NCI-H226 (cell line): ENCODE data around the gene MTHFD2L.
"Not testable (repeated sequence)": the region's sequence is repeated elsewhere in the genome, so short reads cannot be mapped to it uniquely, and the experiment has no call there.

Experiments
- DNase-seq: peaks from one replicate; pipeline ENCODE4 v3.0.0-alpha.2; 2015

Gene MTHFD2L

DNA sequence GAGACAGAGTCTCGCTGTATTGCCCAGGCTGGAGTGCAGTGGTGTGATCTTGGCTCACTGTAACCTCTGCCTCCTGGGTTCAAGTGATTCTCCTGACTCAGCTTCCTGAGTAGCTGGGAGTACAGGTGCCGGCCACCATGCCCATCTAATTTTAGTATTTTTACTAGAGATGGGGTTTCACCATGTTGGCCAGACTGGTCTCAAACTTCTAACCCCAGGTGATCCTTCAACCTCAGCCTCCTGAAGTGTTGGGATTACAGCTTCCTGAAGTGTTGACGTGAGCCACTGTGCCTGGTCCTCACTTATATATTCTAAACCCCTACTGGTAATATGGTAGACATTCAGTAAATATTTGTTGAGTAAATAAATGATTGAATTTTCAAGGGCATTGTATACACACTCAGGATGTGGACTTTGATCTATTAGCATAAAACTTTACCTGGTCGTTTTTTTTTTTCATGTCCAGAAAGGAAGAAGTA, 33.0 kb downstream of the MTHFD2L start:
- no peak for DNase-seq

DNA sequence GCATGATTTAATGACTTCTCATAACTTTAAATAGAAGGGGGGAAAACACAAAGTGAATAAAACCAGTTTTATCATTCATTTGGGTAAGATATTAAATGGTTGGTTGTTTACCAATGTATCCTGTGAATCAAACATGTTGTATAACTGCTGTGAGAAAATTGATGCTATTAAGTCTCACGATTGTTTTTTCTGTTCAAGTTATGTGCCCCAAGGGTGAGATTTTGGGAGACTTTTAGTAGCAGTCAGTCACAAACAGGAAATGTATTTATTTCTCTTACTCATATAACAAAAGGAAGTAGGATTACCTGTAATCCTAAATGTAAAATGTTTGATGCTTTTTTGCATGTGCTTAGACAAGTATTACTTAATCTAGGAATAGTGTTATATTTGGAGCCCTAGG, 39.2 kb downstream of the MTHFD2L start:
- no peak for DNase-seq

DNA sequence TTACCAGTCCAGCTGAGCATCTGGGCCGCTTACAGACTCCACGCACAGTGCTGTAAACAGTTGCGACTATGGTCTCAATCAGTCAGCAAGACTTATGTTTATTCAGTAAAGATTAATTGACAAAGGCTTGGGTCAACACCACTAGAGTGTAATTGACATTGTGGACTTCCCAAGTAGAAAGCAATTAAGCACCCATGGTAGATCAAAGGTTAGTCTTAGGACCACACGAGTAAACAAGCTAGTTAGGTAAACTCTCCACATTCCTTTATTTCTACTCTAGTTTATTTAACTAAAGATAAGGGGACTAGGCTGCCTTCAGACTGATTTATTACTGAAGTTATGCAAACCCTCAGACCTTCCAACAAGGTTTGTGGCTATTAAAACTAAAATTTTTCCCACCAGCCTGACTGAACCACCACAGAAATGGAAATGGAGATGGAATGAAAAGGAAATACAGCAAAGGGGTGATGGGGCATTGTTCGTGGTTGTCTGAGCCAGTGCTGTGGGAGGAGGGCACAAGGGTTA, 44.2 kb downstream of the MTHFD2L start:
- DNase-seq: peak; percentile 62

DNA sequence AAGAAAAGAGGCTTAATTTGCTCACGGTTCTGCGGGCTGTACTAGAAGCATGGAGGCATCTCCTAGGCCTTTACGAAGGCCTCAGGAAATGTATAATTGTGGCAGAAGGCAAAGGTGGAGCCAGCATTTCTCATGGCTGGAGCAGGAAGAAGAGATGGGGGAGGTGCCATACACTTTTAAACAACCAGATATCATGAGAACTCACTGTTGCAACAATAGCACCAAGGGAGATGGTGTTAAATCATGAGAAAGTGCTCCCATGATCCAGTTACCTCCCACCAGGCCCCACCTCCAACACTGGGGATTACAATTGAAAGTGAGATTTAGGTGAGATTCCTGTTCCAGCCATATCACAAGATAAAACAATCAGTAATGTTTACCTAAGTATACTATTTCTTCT, 45.5 kb downstream of the MTHFD2L start:
- peak; percentile 60 for DNase-seq

DNA sequence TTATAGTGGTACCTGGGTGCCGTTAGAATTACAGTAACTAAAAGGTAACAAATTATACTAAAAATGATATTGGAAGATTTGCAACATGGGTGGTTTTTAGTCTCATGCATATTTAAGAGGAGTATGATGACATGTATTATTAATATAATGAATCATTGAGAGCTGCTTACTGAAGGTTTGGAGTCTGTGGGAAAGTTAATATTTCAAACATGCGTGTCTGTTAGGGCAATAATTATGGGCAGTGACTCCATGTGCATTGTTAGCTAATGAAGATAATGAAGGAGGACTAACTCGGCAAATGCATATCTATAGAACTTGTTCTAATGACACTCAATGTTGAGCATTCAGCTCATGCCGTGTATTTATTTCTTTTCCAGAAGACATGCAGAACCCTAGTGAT, 47.1 kb downstream of the MTHFD2L start:
- no peak for DNase-seq

DNA sequence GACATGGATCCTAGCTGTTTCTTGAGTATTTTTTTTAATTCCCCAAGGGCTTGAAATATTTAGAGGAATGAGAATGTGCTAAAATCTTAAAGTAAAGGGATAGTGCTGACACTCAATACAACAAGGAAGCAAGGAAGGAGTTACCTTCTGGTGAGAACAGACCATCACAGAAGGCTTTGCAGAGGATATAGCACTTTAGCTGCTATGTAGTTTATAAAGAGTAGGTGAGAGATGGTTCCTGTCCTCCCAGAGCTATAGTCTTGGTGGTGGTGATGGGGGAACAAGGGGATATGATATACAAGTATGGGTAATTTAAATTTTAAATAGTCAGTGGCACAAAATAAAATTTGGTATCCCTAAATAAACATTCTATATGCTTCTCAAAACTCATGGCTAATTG, 47.6 kb downstream of the MTHFD2L start:
- DNase-seq: no peak

DNA sequence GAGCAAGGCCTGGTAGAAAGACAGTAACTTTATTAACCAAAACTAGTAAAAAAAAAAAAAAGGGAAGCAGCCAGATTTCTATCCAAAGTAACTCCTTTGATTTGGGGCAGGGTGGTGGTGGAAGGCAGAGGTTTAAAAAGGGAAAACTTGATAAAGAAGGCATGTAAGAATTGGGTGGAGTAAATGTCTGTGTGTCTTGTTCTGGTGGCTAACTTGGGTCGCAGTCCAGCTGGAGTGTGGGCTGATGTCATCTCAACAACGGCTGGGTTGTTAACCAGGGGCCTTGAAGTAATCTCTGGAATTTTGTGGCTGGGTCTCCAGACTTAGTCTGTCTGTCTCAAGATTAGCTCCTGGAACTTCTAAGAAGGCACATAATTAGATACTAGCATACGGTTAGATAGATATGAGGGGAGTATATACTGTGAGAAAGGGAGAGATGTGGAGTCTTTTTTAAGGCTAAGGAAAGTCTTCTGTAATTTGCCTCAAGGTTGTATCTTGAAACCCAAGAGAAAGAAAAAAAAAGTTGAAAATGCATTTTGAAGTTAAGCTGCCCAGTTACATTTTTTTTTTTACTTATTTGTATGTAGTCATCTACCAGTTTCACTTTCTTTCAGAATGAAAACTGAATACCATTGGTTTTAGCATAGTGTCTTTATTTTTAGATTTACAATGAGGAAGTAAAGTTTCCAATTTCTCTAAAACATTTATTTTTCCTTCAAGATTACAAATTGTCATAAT, 48.3 kb downstream of the MTHFD2L start:
- DNase-seq: peak; percentile 56

DNA sequence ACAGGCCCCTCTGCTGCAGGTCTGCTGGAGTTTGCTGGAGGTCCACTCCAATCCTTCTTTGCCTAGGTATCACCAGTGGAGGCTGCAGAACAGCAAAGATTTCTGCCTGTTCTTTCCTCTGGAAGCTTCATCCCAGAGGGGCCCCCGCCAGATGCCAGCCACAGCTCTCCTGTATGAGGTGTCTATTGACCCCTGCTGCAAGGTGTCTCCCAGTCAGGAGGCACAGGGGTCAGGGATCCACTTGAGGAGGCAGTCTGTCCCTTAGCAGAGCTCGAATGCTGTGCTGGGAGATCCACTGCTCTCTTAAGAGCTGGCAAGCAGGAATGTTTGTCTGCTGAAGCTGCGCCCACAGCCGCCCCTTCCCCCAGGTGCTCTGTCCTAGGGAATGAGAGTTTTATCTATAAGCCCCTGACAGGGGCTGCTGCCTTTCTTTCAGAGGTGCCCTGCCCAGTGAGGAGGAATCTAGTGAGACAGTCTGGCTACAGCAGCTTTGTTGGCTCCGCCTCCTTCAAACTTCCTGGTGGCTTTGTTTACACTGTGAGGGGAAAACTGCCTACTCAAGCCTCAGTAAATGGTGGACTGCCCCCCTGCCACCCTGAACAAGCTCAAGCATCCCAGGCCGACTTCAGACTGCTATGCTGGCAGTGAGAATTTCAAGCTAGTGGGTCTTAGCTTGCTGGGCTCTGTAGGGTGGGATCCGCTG, 56.7 kb downstream of the MTHFD2L start:
- not testable (repeated sequence) for DNase-seq

DNA sequence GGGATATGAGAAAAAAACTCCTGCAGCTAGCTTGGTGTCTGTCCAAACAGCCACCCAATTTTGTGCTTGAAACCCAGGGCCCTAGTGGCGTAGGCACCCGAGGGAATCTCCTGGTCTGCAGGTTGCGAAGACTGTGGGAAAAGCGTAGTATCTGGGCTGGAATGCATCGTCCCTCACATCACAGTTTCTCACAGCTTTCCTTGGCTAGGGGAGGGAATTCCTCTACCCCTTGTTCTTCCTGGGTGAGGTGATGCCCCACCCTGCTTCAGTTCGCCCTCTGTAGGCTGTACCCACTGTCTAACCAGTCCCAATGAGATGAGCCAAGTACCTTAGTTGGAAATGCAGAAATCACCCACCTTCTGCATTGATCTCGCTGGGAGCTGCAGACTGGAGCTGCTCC, 57.3 kb downstream of the MTHFD2L start:
- DNase-seq: not testable (repeated sequence)

DNA sequence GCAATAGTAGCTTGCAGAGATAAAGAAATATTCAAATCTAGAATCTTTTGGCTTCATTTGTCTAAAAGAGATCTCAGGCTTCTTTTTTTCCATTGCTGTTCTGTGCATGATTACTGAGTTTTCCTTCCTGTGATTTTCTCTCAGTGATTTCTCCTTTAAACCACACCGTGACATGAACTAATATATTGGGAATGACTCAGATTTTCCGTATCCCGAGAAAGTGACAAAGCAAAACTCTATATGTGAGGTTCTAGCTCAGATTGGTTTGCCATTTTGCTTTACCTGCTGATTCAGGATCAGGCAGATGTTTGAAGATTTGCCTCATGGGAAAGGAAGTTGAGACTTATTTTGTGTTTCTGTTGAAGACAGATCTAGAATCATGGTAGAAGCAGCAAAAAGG, 59.4 kb downstream of the MTHFD2L start:
- no peak for DNase-seq

DNA sequence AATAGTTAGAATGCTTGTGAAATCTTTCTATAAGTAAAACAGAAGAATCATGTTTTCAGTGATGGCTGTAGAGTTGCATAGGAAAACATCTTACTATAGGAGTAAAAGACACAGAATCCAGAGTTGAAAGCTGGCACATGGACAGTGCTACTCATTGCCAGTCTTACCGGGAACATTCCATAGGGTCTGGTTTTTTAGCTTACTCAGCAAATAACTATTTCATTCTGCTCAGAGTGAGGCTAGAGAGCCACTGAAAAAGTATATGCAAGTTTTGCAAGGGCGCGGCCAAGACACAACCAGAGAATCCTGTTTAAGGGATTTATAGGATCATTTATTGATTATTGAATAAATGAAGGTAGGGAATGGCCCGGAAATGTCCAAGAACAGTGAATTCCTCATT, 60.3 kb downstream of the MTHFD2L start:
- no peak for DNase-seq

DNA sequence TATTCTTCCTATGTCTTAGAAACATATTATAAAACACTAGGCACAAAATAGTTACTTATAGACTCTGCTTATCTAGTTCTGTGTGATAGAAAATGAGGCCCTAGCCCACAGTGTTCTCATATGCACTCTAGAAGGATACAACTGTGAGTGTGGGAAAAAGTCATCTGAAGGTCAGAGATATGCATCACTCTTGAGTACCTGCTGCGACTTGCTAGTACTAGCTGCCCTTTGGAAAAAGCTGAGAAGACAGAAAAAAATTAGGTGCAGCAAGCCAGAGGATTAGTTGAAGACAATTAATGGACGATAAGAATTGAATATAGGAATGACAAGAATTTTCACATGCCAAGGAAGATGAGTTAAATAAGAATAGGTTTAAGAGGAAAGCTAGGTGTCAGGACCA, 61.3 kb downstream of the MTHFD2L start:
- DNase-seq: no peak

DNA sequence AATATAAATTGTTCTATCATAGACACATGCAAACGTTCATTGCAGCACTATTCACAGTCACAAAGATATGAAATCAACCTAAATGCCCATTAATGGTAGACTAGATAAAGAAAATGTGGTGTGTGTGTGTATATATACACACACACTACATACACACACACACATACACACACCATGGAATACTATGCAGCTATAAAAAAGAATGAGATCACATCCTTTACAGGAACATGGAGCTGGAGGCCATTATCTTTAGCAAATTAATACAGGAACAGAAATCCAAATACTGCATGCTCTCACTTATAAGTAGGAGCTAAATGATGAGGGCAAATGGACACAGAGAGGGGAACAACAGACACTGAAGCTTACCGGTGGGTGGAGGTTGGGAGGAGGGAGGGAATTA, 65.2 kb downstream of the MTHFD2L start:
- no peak for DNase-seq

DNA sequence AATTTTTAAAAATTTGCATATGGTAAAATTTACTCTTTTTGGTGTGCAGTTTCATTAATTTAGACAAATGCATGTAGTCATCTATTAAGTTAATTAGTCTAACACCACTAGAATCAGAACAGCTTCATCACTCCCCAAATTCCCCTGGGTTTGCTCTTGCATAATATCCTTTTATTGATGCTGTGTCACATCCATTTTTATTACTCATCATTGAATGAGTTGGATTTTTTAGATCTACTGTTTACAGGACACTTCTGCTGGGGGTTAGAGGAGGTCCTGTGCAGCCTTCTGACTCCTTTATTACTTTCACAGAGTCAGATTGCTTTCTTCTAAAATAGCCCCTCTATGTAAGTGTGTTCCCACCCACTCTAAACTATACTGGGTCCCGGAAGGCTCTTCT, 65.9 kb downstream of the MTHFD2L start:
- peak; percentile 49 for DNase-seq

DNA sequence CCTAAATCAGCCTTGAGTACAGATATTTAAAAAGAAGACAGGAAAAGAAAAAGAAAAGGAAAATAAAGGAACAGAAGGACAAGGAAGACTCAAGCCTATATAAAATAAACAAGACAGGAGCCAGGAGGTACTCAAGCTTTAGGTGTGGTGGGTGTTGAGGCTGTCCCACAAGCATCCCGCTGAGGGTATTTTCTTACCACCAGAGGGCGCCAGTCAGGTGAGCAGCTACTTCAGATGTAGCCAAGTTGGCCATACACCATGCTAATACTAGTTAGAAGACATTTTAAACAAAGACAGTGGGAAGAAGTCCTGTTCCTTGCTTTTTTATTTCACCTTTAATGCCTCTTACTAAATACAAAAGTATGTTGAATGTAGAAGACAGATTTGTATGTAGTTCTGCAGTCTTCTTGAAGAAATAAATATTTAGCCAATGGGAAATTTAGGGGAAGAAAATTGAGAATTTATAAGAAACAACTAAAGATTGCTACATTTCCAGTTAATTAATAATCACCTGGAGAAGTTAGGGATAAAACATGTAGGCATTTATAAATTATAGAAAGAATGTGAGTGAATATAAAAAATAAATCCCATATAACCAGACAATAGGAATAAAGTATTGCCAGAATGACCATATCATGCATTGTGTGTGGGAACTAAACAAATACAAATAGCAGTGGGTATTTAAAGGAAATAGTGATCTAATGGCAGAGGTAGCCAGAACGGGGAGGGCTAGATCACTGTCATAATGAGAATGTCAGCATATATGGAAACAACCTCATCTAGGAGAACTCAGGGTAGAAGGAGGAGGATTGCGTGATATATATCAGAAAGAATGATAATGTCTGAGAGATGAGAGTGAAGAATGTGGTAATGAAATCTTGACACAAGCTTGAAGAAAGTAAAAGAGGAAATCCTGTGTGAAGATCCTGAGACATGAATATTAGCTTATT, 71.0 kb downstream of the MTHFD2L start:
- DNase-seq: peak; percentile 78

DNA sequence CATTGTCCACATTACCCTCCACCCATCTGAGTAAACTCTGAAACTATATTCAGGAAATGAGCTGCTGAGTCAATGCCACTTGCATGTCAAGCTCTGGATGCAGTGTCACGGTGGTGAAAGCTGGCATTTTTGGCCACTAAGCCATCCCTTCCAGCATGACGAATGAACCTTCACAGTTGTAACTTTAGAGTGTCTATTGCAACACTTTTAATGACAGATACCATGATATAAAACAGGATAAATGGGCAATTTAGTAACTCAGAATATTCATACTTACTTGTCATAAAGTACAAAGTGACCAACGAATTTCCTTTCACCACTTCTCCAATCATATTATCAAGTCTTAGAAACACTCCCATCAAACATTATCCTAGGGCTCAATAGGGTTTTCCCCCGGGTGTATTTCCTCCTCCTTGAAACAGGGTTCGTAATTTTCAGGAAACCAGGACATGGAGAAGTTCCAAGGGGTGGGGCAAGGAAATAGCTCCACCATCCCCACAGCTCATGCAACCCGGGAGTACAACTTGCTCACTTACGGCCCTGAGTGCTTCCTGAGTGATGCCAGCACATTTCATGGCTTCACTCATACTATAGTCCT, 73.1 kb downstream of the MTHFD2L start:
- peak; percentile 81 for DNase-seq

DNA sequence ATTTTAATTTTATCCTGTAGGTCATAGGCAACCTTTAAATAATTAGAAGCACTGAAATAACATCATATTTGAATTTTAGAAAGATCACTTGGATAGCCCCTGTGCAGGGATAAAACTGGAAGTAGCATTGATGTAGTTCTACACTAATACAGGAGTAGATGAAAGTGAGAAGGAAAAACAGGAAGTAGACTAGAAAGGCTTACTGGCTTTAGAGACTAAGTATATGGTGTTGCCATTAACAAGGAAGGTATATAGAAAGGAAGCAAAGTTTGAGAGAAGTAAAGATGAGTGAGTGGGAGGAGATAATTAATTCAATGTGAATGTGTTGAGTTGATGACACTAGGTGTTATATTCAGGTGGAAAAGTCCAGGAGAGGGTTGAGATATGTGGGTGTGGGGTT, 77.2 kb downstream of the MTHFD2L start:
- no peak for DNase-seq

DNA sequence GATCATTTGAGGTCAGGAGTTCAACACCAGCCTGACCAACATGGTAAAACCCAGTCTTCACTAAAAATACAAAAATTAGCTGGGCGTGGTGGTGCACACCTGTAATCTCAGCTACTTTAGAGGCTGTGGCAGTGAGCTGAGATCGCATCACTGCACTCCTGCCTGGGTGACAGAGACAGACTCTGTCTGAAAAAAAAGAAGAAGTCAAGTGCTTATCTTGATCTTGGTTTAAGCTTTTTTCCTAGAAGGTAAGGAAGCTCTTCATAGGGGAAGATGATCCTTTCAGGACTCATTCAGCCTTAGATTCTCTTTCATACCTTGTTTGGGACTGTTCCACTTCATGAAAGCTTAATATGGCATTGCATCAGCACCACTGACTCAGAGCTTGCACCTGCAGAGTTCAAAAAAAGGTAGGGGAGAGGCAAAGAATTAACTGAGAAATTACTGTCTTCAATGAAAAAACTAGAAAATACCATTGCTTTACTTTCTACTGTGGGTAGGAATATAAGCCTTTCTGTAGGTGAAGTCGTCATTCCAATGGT, 79.6 kb downstream of the MTHFD2L start:
- DNase-seq: no peak

DNA sequence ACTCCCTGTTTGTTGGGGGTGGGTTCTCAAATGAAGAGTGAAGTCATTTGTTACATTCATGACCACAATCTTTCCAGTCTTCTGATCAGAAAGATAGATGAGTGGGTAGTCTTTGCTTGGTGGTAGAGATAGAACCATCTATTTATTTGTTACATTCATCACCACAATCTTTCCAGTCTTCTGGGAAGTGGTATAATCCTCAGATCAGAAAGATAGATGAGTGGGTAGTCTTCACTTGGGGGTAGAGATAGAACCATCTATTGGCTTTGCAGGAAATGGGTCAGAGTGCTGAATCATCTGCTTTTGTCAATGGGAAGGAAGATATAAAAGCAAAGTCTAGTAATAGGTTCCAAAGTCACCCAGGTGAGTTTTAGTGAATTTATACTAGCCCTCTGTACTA, 86.1 kb downstream of the MTHFD2L start:
- no peak for DNase-seq

DNA sequence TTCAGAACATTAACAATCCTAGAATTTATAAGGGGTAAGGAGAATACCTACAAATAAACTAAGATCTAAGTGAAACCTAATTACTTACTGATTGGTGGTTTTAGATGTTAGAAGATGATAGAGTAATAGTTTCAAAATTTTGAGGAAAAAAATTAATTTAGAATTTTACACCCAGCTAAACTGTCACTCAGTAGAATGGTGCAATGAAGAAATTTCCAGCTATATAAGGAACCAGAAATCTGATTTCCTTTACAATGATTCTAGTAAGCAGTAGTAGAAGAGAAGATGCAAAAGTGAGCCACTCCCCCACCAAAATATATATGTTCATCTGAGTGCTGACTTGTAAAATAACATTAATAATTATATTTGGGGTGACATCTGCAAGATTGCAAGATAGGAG, 95.0 kb downstream of the MTHFD2L start:
- no peak for DNase-seq

DNA sequence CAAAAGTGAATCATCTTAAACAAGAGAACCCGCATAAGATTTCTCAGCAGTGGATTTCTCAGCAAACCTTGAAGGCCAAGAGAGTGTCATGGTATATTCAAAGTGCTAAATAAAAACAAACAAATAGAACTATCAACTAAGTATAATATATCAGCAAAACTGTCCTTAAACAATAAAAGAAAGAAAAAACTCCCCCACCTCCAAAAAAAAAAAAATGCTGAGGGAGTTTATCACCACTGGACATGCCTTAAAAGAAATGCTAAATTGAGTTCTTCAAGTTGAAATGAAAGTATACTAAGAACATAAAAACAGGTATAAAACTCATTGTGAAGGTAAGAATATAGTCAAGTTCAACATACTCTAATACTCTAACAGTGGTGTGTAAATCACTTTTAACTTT, 96.5 kb downstream of the MTHFD2L start:
- no peak for DNase-seq

DNA sequence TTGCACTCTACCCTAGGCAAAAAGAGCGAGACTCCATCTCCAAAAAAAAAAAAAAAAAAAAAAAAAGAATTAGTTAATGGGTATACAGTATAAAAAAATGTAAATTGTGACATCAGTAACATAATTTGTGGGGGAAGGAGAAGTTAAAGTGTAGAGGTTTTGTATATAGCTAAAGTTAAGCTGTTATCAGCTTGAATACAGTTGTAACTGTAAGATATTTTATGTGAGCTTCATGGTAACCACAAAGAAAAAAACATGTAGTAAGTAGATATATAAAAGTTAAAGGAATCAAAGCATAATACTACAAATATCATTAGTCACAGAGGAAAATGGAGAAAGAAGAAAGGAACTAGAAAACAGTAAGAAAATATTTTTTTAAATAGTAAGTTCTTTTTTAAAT, 97.2 kb downstream of the MTHFD2L start:
- no peak for DNase-seq
